Pulmonary artery endothelial cell (primary cell): ENCODE results near the gene FPR1. TPM values are rescaled to one million over a fixed set of nuclear protein-coding genes. Genes with fewer than 3 reads are reported as not detected.

Experiments used
- DNase-seq: peaks from one replicate; pipeline ENCODE4 v3.0.0-alpha.2; 2011; ENCODE audit warnings: low read depth, low spot score
- total RNA-seq: library from RNA; depleted of rRNA; stranded (reverse); fragments of >200 nt; gene quantifications from 2 replicates; pipeline ENCODE4 v1.2.3, GENCODE V29; 2014

The FPR1 gene
- total RNA-seq, 1 donor from 2014 or later, result not detected

DNA sequence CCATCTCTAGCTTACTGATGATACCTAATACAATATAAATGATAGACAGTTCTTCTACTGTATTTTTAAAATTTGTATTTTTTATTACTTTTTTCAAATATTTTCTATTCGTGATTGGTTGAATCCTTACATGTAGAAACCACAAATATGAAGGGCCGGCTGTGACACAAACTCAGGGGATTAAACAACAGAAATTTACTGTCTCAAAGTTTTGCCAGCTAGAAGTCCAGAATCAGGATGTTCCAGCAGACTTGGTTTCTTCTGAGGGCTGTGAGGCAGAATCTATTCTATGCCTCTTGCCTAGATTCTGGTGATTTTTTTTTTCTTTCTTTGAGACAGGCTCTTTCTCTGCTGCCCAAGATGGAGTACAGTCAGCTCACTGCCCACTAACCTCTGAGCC lies 13.8 kb downstream of the FPR1 start:
- no peak for DNase-seq

GRCh38 chr19:51737389-51737788 lies 14.3 kb downstream of the FPR1 start:
- no peak for DNase-seq

- no peak for DNase-seq
Observed at GRCh38 chr19:51735759-51736449, 15.8 kb downstream of the FPR1 start.

DNA sequence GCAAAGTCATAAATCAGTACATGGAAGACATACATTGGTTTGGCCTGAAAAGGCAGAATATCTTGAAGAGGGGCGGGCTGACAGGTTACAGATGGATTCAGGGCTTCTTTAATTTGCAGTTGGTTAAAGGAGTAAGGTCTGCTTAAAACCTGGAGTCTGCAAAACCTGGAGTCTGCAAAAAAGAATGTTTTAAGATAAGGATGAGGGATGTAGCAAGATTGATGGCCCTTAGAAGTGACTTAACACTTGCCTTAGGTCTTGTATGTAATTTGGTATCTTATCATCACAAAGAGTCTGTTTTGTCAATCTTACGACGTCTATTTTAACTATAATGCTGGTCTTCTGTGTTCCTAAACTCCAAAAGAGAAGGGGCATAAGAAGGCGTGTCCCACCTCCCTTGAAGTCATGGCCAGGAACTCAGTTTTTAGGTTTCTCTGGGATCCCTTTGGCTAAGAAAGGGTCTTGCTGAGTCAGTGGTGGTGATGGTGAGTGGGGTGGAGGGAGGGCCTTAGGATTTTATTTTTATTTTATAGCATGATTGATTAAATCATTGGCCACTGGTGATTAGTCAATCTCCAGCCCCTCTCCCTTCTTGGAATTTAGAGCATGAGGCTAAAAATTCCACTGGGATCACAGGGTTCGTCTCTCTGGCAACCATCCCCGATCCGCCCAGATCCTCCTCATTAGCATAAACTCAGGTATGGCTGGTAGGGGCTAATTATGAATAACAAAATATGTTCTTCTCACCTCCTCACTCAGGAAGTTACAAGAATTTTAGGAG lies 17.7 kb downstream of the FPR1 start:
- no peak for DNase-seq

- DNase-seq, result no peak
Observed at GRCh38 chr19:51729781-51730180, 21.9 kb downstream of the FPR1 start.

- no peak for DNase-seq
Observed at GRCh38 chr19:51727349-51727880, 24.3 kb downstream of the FPR1 start.

DNA sequence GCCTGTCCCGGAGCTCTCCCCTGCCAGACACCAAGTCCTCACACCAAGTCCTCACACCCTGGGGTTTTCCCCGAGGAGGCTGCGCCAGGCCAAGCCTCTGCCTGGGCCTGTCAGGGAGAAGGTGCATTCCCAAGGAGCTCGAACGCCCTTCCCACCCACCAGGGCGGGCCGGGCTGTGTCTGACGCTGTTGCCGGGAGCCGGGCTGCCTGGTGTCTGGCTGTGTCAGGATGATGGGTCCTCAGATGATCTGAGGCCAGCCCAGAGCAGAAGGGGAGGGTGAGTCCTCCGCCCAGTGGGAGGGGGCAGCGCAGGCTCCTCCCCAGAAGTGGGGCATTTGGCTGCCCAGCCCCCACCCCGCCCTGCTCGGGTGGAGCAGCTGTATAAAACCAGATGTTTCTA lies 25.6 kb downstream of the FPR1 start:
- no peak for DNase-seq

DNA sequence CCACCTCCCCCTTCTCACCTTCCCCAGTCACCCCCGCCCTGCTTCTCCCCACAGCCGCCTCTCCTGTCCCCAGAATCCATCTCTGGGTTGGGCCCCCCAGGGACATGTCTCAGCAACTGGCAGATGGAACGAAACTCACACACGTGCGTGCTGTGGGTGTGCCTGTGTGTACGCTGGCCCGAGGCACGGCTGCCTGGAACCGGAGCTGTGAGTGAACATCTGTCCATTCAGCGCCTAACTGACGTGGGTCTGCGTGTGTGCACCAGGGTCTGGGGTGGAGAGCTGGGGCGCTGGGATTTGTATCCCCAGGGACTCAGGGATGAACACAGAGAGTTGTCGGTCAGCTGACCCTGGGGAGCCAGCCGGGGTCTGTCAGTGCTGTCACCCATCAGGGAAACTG lies 27.1 kb downstream of the FPR1 start:
- DNase-seq, result no peak

DNA sequence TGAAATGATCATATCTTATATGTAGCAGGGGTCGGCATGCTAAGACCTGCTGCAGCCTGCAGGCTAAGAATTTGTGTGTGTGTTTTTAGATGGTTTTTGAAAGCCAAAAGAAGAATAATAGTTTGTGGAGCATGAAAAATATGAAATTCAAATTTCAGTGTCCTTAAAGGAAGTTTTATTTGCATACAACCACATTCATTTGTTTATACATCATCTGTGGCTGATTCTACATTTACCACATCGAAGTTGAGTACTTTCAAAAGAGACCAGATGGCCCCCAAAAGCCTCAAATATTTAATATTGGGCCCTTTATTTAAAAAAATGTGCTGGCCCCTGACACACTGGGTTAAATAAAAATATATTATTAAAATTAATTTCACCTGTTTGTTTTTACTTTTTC lies 29.2 kb downstream of the FPR1 start:
- DNase-seq, result no peak

DNA sequence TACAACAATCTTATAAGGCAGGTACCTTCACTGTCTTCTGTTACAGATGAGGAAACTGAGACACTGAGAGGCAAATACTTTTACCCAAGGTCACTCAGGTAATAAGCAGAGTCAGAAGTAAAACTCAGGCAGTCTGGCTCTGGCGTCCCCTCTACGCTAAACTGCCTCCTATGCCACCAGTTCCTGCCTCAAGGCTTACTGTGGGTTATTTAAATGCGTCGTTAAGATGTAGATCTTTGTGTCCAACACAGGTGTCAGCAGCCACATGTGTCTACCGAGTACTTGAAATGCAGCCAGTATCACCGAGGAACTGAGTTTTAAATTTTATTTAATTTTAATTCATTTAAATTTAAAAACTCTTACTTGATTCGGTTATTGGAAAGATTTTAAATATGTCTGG lies 29.8 kb downstream of the FPR1 start:
- DNase-seq, result no peak

- DNase-seq, result no peak
Observed at GRCh38 chr19:51719251-51719988, 32.3 kb downstream of the FPR1 start.

- no peak for DNase-seq
Observed at GRCh38 chr19:51716925-51717324, 34.8 kb downstream of the FPR1 start.

- no peak for DNase-seq
Observed at GRCh38 chr19:51715850-51716249, 35.8 kb downstream of the FPR1 start.

GRCh38 chr19:51714848-51715247 lies 36.8 kb downstream of the FPR1 start:
- no peak for DNase-seq

GRCh38 chr19:51713319-51714285 lies 38.1 kb downstream of the FPR1 start:
- no peak for DNase-seq

- no peak for DNase-seq
Observed at GRCh38 chr19:51712461-51713081, 39.1 kb downstream of the FPR1 start.

DNA sequence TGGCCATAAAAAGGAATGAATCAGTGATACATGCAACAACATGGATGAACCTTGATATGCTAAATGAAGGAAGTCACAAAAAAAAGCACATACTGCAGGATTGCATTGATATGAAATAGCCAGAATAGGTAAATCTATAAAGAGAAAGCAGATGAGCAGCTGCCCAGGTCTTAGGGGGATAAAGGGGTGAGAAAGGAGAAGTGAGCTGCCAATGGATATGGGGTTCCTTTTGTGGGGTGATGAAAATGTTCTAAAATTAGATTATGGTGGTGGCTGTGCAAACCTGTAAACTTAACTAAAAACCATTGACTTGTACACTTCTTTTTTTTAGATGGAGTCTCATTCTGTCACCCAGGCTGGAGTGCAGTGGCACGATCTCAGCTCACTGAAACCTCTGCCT lies 40.0 kb downstream of the FPR1 start:
- no peak for DNase-seq

GRCh38 chr19:51710163-51710562 lies 41.5 kb downstream of the FPR1 start:
- DNase-seq, result no peak

- no peak for DNase-seq
Observed at GRCh38 chr19:51709575-51709974, 42.1 kb downstream of the FPR1 start.

GRCh38 chr19:51708811-51709210 lies 42.9 kb downstream of the FPR1 start:
- DNase-seq, result no peak
